Neural cell (in vitro differentiated cells): ENCODE results near the gene ATP9B. TPM values are rescaled to one million over a fixed set of nuclear protein-coding genes. Genes with fewer than 3 reads are reported as not detected.

ENCODE experiments used
- H2AFZ ChIP-seq: fragments of 200-600, 300-800 bp; sonication (generic), shearing (Covaris generic); 2 replicates; pipeline ENCODE4 v1.6.0; 2014; ENCODE audit warnings: low read depth, mild to moderate bottlenecking, antibody characterized with exemption, low read length, moderate library complexity
- H3F3A ChIP-seq: fragments of 200-600 bp; shearing (Covaris generic); 2 replicates; pipeline ENCODE4 v1.6.1; 2016; ENCODE audit warnings: mild to moderate bottlenecking, moderate library complexity, mixed read lengths, antibody characterized with exemption, low read length; ENCODE audit not compliant: insufficient read depth, poor library complexity, severe bottlenecking
- H3K27ac ChIP-seq: fragments of 200-600, 300-800 bp; sonication (generic), shearing (Covaris generic); 2 replicates; pipeline ENCODE4 v1.5.1; 2014; ENCODE audit warnings: mild to moderate bottlenecking, low read length, moderate library complexity
- H3K27me3 ChIP-seq: fragments of 300-800, 200-600 bp; sonication (generic), shearing (Covaris generic); 2 replicates; pipeline ENCODE4 v1.6.0; 2014; ENCODE audit warnings: mild to moderate bottlenecking, low read depth, low read length, moderate library complexity; ENCODE audit not compliant: insufficient read depth
- H3K36me3 ChIP-seq: fragments of 300-800, 200-600 bp; sonication (generic), shearing (Covaris generic); 2 replicates; pipeline ENCODE4 v1.5.1; 2014; ENCODE audit warnings: mild to moderate bottlenecking, antibody characterized with exemption, low read length, moderate library complexity; ENCODE audit not compliant: insufficient read depth
- H3K4me2 ChIP-seq: fragments of 300-800, 200-600 bp; sonication (generic), shearing (Covaris generic); 2 replicates; pipeline ENCODE4 v1.6.0; 2014; ENCODE audit warnings: mild to moderate bottlenecking, low read length
- H3K4me3 ChIP-seq: fragments of 300-800, 200-600 bp; sonication (generic), shearing (Covaris generic); 2 replicates; pipeline ENCODE4 v1.5.1; 2014; ENCODE audit warnings: mild to moderate bottlenecking, low read length, moderate library complexity
- H3K79me2 ChIP-seq: fragments of 200-600 bp; shearing (Covaris generic); replicated peaks from 2 replicates; pipeline ENCODE4 v1.6.0; 2014; ENCODE audit warnings: mild to moderate bottlenecking, low read length, moderate library complexity; ENCODE audit not compliant: insufficient read depth
- H3K9ac ChIP-seq: fragments of 300-800, 200-600 bp; sonication (generic), shearing (Covaris generic); 2 replicates; pipeline ENCODE4 v1.6.1; 2016; ENCODE audit warnings: mild to moderate bottlenecking, low read length, mixed read lengths
- H3K9me2 ChIP-seq: fragments of 200-600 bp; shearing (Covaris generic); 2 replicates; pipeline ENCODE4 v1.6.1; 2016; ENCODE audit warnings: mild to moderate bottlenecking, low read length, mixed read lengths; ENCODE audit not compliant: insufficient read depth
- H3K9me3 ChIP-seq: fragments of 200-600, 300-800 bp; sonication (generic), shearing (Covaris generic); 2 replicates; pipeline ENCODE4 v1.6.1; 2016; ENCODE audit warnings: mild to moderate bottlenecking, mixed run types, low read length, moderate library complexity, mixed read lengths
- H4K20me1 ChIP-seq: fragments of 200-600 bp; shearing (Covaris generic); 2 replicates; pipeline ENCODE4 v1.6.1; 2016; ENCODE audit warnings: mild to moderate bottlenecking, mixed run types; ENCODE audit not compliant: insufficient read depth
- EP300 ChIP-seq: fragments of 450-650 bp; conservative IDR thresholded peaks from 2 replicates; pipeline ENCODE4 v1.6.1; 2014; ENCODE audit warnings: antibody characterized with exemption, mild to moderate bottlenecking, moderate library complexity; ENCODE audit not compliant: poor library complexity, severe bottlenecking
- EZH2 ChIP-seq: fragments of 200-600, 300-800 bp; shearing (Covaris generic), sonication (generic); IDR thresholded peaks from 2 replicates; pipeline ENCODE4 v1.6.1; 2014; ENCODE audit warnings: antibody characterized with exemption, low read length, borderline replicate concordance, mild to moderate bottlenecking; ENCODE audit not compliant: insufficient read depth, poor library complexity, severe bottlenecking
- MXI1 ChIP-seq: fragments of 450-650 bp; conservative IDR thresholded peaks from 2 replicates; pipeline ENCODE4 v1.6.1; 2014; ENCODE audit warnings: antibody characterized with exemption, mild to moderate bottlenecking; ENCODE audit not compliant: poor library complexity, severe bottlenecking
- POLR2AphosphoS5 ChIP-seq: IDR thresholded peaks from 2 replicates; pipeline ENCODE4 v1.6.1; 2012
- RAD21 ChIP-seq: fragments of 450-650 bp; conservative IDR thresholded peaks from 2 replicates; pipeline ENCODE4 v1.6.1; 2014; ENCODE audit warnings: antibody characterized with exemption, mild to moderate bottlenecking, moderate library complexity
- SMC3 ChIP-seq: fragments of 450-650 bp; conservative IDR thresholded peaks from 2 replicates; pipeline ENCODE4 v1.6.1; 2014; ENCODE audit warnings: antibody characterized with exemption, mild to moderate bottlenecking, moderate library complexity; ENCODE audit not compliant: poor library complexity
- TAF1 ChIP-seq: IDR thresholded peaks from 2 replicates; pipeline ENCODE4 v1.6.1; 2012; ENCODE audit warnings: low read depth
- polyA plus RNA-seq: library from polyadenylated mRNA; depleted of rRNA; stranded (reverse); fragments of >200 nt; gene quantifications from 2 replicates; pipeline ENCODE4 v1.2.3, GENCODE V29; 2014
- TF ChIP-seq, protein P1 (sequence below): fragments of 450-650 bp; IDR thresholded peaks from 2 replicates; pipeline ENCODE4 v1.5.1; 2014; ENCODE audit warnings: antibody characterized with exemption, mild to moderate bottlenecking, moderate library complexity; ENCODE audit not compliant: poor library complexity, severe bottlenecking
- TF ChIP-seq, protein P2 (sequence below): IDR thresholded peaks from 2 replicates; pipeline ENCODE4 v1.6.1; 2012; ENCODE audit warnings: borderline replicate concordance

Gene ATP9B
- polyA plus RNA-seq, 1 donor from 2014 or later, result 15.4 TPM

DNA sequence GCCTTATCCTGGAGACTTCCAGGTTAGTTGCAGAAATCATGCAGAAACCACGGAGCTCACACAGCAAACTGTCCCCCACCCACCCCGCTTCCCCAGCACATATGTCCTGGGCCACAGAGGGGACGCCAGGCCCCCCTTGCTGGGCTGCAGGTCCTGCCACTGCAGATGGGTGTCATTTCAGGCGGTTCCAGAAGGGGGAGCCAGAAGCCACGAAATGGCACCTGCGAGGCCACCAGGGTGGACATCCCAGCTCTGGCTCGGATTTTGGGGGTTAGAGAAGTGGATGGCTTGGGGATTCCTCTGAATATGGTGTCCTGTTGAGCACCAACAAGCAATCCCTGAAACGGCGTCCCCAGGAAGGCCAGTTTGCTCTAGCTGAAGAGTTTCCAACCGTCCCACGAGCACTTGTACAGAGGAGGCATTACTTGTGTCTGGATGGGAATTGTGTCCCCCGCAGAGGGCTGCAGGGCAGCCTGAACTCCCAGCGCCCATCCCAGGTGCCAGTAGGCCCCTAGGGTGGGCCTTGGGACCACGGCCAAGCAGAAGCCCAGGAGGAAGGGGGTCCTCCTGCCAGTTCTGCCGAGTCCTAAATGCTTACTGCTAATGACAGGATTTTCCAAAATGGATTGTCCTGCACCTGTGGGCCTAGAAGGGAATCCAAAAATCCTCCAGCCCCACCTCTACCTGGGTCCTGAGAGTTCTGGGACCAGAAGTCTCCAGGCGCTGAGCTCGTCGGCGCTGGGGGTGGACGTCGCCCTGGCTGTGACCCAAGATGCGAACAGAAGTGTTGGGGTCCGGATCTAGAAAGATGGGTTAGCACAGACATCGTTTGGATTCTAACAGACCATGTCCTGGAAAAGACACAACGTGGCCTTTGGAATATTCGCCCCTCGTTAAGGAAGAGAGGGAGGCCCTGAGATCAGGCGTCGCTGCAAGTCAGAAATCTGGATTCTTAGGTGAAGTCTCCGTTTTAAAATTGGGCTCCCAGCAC lies 311.9 kb downstream of the ATP9B start:
- no peak overlapping the region for H3K27ac ChIP-seq
- H3K4me2 ChIP-seq, result no peak overlapping the region
- H2AFZ ChIP-seq, result no peak overlapping the region
- TF ChIP-seq, protein P1, sequence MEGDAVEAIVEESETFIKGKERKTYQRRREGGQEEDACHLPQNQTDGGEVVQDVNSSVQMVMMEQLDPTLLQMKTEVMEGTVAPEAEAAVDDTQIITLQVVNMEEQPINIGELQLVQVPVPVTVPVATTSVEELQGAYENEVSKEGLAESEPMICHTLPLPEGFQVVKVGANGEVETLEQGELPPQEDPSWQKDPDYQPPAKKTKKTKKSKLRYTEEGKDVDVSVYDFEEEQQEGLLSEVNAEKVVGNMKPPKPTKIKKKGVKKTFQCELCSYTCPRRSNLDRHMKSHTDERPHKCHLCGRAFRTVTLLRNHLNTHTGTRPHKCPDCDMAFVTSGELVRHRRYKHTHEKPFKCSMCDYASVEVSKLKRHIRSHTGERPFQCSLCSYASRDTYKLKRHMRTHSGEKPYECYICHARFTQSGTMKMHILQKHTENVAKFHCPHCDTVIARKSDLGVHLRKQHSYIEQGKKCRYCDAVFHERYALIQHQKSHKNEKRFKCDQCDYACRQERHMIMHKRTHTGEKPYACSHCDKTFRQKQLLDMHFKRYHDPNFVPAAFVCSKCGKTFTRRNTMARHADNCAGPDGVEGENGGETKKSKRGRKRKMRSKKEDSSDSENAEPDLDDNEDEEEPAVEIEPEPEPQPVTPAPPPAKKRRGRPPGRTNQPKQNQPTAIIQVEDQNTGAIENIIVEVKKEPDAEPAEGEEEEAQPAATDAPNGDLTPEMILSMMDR, result peak; percentile 87
- TF ChIP-seq EZH2, result no peak
- TF ChIP-seq TAF1, result no peak
- TF ChIP-seq MXI1, result no peak
- TF ChIP-seq POLR2AphosphoS5, result no peak
- TF ChIP-seq, protein P2, sequence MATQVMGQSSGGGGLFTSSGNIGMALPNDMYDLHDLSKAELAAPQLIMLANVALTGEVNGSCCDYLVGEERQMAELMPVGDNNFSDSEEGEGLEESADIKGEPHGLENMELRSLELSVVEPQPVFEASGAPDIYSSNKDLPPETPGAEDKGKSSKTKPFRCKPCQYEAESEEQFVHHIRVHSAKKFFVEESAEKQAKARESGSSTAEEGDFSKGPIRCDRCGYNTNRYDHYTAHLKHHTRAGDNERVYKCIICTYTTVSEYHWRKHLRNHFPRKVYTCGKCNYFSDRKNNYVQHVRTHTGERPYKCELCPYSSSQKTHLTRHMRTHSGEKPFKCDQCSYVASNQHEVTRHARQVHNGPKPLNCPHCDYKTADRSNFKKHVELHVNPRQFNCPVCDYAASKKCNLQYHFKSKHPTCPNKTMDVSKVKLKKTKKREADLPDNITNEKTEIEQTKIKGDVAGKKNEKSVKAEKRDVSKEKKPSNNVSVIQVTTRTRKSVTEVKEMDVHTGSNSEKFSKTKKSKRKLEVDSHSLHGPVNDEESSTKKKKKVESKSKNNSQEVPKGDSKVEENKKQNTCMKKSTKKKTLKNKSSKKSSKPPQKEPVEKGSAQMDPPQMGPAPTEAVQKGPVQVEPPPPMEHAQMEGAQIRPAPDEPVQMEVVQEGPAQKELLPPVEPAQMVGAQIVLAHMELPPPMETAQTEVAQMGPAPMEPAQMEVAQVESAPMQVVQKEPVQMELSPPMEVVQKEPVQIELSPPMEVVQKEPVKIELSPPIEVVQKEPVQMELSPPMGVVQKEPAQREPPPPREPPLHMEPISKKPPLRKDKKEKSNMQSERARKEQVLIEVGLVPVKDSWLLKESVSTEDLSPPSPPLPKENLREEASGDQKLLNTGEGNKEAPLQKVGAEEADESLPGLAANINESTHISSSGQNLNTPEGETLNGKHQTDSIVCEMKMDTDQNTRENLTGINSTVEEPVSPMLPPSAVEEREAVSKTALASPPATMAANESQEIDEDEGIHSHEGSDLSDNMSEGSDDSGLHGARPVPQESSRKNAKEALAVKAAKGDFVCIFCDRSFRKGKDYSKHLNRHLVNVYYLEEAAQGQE, result no peak
- peak; percentile 87 for TF ChIP-seq RAD21
- TF ChIP-seq EP300, result no peak
- TF ChIP-seq SMC3, result peak; percentile 84
- no peaks in the 10 kb centered on the region for H3K36me3 ChIP-seq
- H3K9me3 ChIP-seq, result no peaks in the 10 kb centered on the region
- H3K27me3 ChIP-seq, result no peaks in the 10 kb centered on the region
- no peak overlapping the region for H3K4me3 ChIP-seq
- no peaks in the 10 kb centered on the region for H3F3A ChIP-seq
- no peak overlapping the region for H3K9ac ChIP-seq
- no peaks in the 10 kb centered on the region for H3K9me2 ChIP-seq
- no peaks in the 10 kb centered on the region for H4K20me1 ChIP-seq
- H3K79me2 ChIP-seq, result no peaks in the 10 kb centered on the region

DNA sequence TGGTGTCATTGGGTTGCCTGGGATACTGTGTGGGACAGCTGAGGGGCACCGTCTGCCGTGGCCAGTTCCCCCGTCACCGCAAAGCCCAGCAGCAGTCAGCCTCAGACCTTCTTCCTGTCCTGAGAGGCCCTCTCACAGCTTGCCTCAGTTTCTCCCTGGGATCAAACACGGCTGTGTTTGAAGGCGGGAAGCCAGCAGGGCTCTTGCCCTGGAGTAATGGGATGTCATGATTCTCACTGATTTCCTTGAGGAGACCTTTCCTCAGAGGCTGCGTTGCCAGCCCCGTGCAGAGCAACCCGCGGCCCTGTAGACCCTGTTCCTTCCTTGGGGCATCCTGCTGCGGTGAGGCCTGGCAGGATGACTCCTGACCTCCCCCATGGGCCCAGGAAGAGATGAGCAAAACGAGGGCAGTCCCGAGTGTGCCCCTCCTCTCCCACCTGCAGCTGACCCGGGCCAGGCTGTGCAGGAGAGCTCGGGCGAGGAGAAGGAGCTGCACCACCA lies 312.7 kb downstream of the ATP9B start:
- no peak overlapping the region for H3K27ac ChIP-seq
- H3K79me2 ChIP-seq, result no peaks in the 10 kb centered on the region
- H3K9ac ChIP-seq, result no peak overlapping the region
- no peaks in the 10 kb centered on the region for H4K20me1 ChIP-seq
- H2AFZ ChIP-seq, result no peak overlapping the region
- H3K9me2 ChIP-seq, result no peaks in the 10 kb centered on the region
- H3K27me3 ChIP-seq, result no peaks in the 10 kb centered on the region
- no peak overlapping the region for H3K4me2 ChIP-seq
- TF ChIP-seq TAF1 (no peak), POLR2AphosphoS5 (no peak), SMC3 (no peak)
- H3K36me3 ChIP-seq, result no peaks in the 10 kb centered on the region
- H3K9me3 ChIP-seq, result no peaks in the 10 kb centered on the region
- H3K4me3 ChIP-seq, result no peak overlapping the region
- no peaks in the 10 kb centered on the region for H3F3A ChIP-seq
